ENCODE data around the gene SORCS1.

Gene SORCS1

DNA sequence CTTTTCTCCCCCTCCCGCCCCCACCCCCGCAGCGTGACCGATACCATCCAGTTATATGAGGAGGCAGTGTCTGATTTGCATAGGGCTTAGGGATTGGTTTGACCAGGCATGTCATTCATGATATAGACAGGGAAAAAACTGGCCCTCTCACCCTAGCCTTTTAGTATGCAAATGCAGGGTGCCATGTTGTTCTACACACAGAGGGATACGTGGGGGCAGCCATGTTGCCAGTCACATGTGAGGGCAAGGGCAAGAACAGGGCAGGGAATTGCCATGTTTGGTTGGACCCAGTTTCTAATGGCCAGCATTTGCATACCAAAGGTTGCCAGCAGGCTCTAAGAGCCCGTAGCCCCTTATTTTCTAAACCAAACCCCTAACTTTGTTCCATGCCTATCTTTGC lies 552.1 kb downstream of the SORCS1 start:
- DNase-seq, result no peak

DNA sequence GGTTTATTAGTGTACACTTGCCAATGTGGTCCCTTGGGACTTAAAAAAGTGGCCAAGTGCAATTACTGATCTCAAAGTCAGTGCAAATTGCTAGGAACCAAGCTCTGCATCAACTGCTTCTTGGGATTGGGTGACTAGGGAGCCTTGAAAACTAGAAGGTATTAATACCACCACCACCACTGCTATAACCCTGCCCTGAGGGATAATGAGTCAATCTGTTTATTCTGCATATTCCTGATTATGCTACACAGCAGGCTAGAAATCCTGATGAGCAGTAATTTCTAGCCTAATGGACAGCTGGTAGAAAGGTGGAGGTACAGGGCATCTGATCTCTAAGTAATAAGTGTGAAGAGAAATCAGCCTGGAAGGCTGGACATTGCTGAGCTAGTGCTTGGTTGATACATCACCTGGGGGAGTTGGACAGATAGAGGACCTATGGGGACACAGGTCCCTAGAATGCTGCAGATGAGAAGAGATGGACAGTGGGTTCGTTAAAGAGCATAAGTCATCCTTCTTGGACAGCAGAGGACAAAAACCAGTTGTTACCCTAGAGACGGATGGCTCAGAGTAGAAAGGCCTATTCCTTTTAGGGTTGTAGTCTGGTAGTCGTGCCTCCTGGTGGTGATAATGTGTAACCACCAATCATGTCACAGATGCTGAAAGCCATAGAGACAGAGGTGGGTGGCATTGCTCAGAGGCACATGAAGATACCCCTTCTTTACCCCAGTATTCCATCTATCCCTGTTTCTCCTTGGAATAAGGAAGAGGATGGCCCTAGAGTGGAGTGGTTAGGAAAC lies 554.8 kb downstream of the SORCS1 start:
- DNase-seq, result no peak

DNA sequence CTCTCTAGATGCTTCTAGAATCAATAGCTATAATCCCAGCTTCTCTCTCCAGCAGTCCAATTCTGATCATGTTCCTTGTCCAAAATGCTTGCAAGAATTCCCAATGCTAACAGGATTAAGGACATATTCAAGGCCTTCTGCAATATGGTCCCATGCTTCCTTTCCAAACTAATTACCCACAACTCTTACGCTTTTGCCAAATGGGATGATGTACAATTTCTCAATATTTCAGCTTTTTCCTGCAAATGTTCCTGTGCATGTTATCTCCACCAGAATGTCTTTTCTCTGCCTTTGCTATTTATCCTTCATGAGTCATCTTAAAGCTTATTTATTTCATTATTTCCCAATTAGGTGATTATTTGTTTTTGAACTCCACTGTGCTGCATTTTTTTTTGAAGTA lies 556.4 kb downstream of the SORCS1 start:
- DNase-seq, result no peak

DNA sequence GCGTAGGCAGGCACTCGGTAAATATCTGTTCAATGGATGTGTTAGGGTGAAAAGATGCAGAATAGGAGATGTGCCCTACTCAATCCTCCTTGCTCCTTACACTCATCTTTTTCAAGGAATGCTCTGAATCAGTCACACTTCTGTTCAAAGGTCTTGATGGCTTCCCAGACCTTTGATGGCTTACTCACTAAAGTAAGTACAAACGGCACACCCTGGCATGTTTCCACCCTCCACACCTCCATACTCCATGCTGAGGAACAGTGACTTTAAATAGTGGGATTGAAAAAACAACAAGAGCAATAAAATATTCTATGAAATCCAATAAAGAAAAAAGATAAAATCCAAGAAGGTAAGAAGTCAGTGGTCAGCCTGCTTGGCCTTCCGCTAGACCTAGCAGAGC lies 569.2 kb downstream of the SORCS1 start:
- no peak for DNase-seq

DNA sequence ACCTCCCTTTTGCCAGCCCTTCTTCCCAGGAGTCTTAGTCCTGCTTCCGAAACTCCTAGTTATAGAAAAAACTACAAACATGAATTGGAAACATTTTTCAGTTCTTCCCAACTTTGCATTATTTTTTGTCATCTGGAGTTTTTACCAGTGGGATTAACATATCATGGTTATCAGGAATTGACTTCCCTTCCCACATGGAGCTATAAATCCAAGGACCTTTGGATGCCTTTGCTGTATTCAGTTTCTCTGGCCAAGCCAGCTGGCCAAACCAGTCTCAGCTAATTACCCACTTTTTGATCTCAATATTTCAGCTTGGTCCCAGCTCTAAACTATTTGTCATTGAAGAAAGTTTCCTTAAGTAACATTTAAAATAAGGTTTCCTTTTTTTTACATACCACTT lies 570.6 kb downstream of the SORCS1 start:
- no peak for DNase-seq

DNA sequence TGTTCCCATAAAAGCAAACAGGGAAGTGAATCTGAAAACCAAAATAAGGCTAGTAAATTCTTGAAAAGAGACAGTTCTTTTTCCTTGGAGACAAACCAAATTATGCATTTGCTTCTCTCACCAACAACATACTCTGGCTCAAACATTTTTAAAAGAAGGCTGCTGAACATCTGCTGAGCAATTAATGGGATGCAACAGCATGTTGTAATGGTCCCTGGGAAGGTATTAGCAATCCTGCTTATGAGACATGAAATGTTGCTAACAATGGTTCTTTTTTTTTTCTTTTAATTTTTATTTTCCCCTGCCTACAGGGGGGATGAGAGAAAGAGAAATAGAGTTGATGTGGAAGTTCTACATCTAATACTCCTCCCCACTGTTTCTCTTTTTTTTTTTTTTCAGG lies 572.1 kb downstream of the SORCS1 start:
- no peak for DNase-seq

DNA sequence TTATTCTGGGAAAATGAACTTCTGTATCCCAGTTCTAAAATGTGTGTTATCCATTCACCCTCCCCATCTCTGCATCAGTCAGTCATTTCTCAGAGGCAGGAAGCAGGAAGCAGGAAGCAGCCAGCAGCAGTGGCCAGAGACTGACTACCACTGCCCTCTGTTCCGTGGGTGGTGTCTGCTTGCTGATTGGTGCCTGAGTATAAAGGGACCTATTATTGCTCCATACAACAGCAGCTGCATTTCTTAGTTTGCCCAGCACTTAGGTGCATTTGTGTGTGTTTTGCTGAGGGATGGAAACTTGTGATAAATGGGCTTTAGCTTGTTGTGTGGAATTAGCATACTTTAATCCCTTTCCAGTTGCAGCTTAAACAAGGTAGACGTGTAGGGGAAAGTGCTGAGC lies 582.2 kb downstream of the SORCS1 start:
- DNase-seq, result peak in 47 of 56 donors; percentile 2 to 84 (median 45)

DNA sequence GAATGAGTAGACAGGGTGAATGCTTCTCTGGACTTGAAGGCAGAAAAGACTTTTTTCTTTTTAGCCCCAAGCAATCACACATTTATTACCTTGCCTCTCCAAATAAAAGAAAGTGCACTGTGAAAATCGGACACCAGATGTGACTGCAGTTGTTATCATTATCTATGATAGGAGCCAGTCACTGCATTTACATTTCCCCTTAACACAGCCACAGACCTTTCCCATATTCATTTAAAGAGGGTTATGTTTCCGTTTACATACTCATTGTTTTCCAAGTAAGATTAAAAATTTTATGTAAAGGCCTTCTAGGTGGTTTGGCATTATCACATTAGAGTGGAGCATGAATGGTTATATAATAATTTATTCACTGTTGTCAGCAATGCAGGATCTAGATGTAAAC lies 586.8 kb downstream of the SORCS1 start:
- no peak for DNase-seq

DNA sequence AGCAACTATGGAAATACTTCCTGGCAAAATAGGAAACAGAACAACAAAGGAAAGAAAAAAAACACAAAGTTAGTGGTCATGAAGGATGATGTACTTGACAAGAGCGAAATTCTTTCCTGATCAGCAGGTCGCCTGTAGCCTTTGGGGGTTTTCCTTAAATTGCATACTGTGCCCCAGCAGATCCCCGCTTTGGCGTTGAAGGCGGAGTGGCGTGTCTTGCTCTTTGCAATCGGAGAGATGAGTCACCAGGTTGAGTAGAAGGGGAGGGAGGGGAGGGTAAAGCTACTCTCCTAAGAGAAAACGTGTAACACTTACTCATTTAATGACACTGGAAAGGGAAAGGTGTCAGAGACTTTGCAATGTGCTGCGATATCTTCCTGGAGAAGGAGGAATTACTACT lies 587.2 kb downstream of the SORCS1 start:
- no peak for DNase-seq

DNA sequence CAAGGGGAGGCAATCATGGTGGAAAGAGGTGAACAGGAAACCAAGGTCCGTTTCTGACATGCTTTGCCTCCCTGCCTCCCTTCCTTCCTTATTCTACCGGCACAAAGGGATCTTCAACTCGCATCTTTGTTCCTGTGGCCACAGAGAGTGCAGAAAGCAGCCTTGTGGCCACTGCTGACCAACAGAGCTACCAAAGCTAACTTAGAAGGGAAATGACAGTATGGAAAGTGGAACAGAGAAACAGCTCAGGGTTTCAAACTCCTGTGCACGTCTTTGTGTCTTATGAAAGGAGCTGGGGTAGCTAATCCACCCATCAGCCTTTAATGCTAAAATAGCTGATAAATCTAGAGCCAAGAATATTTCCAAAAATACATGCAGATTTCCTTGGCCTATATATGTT lies 588.0 kb downstream of the SORCS1 start:
- DNase-seq, result no peak

DNA sequence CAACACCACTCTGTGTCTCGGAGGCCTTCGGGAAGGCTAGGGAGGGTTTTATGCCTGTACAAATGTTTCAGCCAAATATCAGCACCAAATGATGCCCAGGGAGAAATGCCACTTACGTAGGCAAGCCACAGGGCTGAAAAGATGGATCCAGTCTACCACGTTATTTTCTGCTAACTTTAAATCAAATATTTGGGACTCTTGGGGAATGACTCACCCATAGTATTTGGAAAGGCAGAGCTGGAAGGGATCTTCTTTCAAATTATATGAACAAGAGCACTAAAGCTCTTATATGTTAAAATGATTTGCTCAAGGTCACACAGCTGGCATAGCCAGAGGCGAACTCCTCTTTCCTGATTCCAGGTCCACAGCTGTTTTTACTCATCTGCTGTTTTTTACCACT lies 591.4 kb downstream of the SORCS1 start:
- no peak for DNase-seq

DNA sequence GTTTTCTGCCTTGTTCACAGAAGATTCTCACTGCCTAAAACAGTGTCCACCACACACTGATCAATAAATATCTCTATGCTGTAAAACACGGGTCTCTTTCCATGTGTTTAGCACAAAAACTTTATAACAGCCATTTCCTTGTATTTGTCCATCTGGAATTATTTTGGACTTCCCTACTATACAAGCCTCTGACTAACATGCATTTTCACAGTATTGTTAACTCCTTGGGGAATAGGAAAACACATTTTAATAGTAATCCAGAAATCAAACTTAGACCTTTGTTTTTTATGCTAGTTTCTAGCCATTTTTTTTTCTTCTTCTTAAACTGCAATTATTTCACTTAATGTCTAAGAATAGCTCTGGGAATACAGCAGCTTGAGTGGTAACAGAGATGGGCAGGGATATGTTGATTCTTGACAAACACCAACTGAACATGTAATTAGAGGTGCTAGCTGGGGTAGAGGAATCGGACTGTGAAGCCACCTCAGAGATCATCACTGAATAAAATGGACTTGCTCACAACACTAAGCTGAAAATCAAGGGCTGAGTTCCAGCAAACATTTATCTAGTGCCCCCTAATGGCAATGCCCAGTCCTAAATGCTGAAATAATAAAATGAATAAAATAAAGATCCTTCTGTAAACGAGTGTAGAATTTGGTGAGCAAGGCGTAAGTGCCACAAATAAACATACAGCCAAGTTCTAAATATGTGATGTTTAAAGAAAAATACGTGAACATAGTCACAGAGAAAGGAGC lies 593.1 kb downstream of the SORCS1 start:
- peak in 19 of 56 donors; percentile 3 to 70 (median 17) for DNase-seq

DNA sequence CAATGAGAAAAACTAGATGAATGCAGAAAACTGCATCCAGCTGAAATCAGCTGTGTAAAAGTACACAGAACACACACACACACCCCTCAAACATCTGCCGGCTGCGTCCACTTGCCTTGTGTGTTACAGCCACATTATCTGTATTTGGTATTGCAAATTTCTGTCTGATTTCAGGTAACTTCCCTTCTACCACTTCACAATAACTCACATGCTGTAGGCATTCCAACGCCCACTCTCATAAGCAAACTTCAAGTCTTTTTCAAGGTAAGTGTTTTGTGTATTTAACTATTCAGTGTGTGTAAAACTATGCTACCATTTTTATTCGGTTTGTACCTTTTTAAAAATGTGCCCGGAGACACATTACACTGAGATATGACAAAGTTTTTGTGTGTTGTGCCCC lies 594.2 kb downstream of the SORCS1 start:
- no peak for DNase-seq

DNA sequence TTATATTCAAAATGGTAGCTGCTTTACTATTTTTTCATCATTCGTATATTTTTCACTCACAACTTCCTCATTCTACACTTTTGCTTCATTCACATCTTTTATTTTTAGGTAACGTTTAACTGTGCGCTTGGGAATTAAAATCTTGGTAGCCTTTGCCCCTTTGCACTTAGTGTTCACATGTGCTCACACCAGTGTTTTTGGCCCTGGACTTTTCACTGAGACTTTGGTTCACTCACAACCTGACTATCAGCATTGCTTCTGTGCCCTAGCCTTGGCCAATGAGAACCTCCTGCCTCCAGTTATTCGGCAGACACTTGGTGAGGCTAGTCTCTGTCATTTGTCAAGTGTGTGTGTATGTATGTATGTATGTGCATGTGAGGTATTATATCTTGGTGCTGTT lies 596.9 kb downstream of the SORCS1 start:
- DNase-seq, result no peak

DNA sequence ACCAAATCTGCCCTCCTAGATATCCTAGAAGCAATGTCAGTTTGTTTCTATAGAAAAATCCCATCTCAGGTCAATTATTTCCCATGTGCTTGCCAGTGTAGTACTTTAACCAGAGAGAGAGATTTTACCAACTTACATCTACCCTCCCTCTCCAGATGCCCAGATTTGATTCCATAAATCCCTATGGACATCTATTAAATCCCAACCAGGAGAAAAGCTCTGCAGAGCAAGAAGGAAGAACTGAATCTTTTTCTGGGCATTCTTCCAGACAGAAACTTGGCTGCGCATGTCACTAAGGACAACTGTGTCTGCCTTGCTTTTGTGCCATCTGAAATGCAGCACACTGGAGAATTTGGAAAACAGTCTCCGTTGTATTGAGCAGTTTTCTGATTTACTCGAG lies 597.6 kb downstream of the SORCS1 start:
- peak in 23 of 56 donors; percentile 2 to 55 (median 20) for DNase-seq

DNA sequence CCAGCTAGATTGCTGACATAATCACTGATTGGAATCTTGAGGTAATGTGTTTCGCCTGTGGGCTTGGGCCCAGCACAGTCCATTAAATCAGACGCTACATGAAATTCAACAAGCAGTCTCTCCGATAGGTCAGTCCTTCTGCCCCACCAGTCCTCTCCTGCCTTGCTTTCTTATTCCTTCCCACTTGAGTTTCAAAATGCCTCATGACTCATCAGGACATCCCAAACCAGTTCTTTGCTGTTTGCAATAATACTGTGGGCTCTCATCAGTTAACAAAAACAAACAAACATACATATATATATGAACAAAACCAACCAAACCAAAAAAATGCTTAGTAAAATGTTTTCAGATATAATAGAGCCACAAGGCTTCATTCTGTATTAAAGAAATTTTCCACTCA lies 599.0 kb downstream of the SORCS1 start:
- no peak for DNase-seq

DNA sequence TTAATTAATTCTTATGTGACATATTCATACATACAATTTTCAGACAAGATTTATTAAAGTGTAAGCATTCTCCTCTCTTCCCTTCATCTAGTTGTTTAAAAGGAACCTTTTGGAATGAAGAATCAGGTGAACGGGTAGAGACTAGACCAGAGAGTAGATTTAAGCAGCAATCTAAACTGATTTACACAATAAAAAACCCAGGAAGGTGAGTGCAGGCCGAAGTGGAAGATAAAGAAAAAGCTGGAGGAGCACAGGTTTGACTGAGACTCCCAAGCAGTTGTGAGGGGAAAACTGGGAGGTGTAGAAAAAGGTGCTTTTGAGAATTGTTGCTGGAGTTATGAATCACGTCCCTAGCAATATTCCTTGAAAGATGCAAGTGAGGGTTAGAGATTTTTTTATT lies 601.1 kb downstream of the SORCS1 start:
- no peak for DNase-seq

DNA sequence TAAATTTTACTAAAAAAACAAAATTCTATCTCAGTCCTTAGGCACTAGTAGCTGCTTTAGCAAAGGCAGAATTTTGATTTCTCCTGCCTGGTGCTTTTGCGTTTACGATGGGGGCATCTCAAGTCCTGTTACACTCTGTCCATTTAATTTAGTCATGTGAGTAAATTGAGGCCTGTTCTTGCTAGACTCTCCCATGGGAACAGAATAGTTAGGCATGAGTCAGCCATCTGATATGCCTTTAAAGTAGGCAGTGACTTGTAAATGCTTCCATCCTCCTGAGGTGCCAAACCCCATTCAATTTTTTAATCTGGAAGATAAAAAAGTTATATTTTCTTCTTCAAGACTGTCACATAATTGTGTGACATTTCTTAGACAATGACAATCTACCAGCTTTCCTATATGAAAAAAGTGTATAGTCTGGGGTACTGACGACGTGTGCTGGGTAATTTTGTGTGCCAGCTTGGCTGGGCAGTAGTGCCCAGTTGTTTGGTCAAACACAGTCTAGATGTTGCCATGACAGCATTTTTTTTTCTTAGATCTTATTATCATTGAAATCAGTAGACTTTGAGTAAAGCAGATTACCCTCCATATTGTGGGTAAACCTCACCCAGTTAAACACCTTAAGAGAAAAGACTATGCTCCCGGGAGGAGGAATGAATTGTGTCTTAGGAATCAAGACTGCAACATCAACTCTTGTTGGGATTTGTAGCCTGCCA lies 603.4 kb downstream of the SORCS1 start:
- DNase-seq, result no peak

DNA sequence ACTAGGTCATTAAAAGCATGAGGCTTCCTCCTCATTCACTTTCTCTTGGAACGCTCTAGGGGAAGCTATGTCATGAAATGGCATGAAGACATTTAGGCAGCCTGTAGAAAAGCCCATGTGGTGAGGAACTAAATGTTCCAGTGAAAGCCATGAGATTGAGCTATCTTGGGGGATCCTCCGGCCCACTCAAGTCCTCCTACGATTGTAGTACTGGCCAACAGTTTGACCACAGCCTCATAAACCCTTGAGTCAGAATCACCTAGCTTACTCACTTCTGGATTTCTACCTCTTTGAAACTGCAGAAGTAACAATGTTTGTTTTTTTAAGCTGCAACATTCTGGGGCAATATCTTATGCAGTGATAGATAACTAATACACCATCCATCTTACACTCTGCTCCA lies 605.1 kb downstream of the SORCS1 start:
- DNase-seq, result no peak

DNA sequence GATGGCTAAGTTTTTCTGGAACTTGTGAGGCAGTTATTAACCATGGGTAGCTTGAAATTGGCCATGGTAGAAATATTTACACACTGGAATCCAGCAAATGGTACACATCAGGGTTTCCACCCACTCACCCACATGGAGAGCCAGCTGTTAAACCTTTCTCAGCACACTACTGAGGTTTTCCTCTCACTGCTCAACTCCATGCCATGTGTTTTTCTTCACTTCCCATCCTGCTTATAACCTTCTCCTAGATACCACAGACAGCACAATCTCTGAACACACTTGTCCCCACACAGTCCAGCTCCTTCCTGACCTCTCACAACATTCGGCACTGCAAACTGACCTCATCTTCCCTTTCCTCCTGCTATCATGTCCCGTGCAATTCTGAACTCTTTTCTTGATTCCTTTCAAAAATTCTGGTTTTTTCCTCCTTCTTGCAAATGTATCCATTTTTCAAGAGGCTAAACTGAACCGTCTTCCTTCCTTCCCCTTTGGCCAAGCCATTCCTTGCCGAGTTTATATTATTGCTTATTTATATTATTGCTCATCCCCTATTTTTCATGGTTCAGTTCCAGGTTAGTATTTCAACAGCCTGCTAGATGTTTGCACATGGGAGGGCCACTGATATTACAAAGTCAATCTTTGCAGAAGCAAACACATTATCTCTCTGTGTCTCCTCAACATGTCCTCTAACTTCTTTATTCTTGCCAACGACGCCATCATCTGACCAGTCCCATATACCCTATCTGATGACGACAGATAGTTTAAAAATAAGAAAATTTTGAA lies 606.4 kb downstream of the SORCS1 start:
- no peak for DNase-seq

DNA sequence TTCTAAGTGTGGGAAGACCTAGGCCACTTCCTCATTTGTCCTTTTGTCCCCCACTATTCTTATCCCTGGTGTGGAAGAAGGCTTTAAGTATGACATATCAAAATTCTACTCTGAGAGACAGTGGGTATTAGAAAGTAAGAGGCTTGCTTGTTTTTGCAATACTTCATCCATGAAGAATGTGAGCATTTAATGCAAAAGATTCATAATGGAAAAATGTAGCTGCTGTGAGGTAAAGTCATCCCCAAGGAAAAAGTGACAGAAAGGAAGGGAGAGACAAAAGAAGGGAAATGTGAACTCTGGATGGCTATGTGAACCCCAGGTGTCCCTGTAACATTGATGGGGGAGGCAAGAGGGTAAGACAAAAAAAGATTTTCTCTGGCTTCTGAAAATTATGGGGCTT lies 607.5 kb downstream of the SORCS1 start:
- DNase-seq, result no peak

DNA sequence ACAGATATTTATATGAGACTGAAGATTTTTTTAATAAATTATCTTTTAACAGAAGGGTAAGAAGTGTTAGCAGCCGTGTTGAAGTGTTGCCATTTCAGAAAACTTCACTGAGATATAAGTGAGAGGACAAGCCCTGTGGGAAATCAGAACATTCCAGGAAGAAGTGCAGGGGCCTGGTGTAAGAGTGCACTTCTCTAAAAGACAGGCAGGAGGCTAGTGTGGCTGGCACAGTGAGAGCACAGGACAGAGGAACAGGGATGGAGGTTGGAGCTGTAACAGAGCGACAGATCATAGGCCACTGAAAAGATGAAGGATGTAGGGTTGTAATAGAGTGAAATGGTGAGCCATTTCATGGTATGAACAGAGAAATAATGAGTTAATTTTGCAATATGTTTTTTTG lies 608.9 kb downstream of the SORCS1 start:
- DNase-seq, result no peak

Measured in amygdala (tissue), 56 donors.